ENCODE data around the gene CNGA2.

CNGA2 gene

GRCh38 chrX:151738751-151739150 is 4.2 kb downstream of the CNGA2 start:
- DNase-seq (ENCODE audit: extremely low read depth, low read depth): no peak
- TF ChIP-seq, protein P1, sequence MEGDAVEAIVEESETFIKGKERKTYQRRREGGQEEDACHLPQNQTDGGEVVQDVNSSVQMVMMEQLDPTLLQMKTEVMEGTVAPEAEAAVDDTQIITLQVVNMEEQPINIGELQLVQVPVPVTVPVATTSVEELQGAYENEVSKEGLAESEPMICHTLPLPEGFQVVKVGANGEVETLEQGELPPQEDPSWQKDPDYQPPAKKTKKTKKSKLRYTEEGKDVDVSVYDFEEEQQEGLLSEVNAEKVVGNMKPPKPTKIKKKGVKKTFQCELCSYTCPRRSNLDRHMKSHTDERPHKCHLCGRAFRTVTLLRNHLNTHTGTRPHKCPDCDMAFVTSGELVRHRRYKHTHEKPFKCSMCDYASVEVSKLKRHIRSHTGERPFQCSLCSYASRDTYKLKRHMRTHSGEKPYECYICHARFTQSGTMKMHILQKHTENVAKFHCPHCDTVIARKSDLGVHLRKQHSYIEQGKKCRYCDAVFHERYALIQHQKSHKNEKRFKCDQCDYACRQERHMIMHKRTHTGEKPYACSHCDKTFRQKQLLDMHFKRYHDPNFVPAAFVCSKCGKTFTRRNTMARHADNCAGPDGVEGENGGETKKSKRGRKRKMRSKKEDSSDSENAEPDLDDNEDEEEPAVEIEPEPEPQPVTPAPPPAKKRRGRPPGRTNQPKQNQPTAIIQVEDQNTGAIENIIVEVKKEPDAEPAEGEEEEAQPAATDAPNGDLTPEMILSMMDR (IDR thresholded peaks at IDR 0.05; ENCODE audit: low read depth, low read length): no peak

- no peak for DNase-seq (ENCODE audit: extremely low read depth, low read depth)
- TF ChIP-seq, protein P1 (IDR thresholded peaks at IDR 0.05; ENCODE audit: low read depth, low read length): no peak
These were observed 7.1 kb downstream of the CNGA2 start for GRCh38 chrX:151741606-151742005.

DNA sequence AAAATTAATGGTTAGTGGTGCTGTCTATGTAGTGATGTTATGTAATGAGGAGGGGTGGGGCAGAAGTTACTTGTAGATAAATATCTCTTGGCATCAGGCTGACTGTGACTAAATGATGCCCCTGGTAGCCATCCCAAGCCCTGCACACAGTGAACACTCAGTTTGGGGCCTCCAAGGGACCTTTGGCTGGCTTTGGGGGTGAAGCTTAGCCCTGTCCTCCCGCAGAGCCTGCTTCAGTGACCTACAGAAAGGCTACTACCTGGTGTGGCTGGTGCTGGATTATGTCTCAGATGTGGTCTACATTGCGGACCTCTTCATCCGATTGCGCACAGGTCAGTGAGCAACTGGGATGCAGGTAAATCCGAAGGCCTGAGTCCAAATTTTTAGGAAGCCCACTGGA is 7.8 kb downstream of the CNGA2 start:
- TF ChIP-seq, protein P1 (IDR thresholded peaks at IDR 0.05; ENCODE audit: low read depth, low read length): no peak
- no peak for DNase-seq (ENCODE audit: extremely low read depth, low read depth)

DNA sequence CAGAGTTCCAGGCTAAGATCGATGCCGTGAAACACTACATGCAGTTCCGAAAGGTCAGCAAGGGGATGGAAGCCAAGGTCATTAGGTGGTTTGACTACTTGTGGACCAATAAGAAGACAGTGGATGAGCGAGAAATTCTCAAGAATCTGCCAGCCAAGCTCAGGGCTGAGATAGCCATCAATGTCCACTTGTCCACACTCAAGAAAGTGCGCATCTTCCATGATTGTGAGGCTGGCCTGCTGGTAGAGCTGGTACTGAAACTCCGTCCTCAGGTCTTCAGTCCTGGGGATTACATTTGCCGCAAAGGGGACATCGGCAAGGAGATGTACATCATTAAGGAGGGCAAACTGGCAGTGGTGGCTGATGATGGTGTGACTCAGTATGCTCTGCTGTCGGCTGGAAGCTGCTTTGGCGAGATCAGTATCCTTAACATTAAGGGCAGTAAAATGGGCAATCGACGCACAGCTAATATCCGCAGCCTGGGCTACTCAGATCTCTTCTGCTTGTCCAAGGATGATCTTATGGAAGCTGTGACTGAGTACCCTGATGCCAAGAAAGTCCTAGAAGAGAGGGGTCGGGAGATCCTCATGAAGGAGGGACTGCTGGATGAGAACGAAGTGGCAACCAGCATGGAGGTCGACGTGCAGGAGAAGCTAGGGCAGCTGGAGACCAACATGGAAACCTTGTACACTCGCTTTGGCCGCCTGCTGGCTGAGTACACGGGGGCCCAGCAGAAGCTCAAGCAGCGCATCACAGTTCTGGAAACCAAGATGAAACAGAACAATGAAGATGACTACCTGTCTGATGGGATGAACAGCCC is 9.3 kb downstream of the CNGA2 start:
- no peak for DNase-seq (ENCODE audit: extremely low read depth, low read depth)
- TF ChIP-seq, protein P1 (IDR thresholded peaks at IDR 0.05; ENCODE audit: low read depth, low read length): no peak

- TF ChIP-seq, protein P1 (IDR thresholded peaks at IDR 0.05; ENCODE audit: low read depth, low read length): no peak
- DNase-seq (ENCODE audit: extremely low read depth, low read depth): no peak
These were observed 11.1 kb downstream of the CNGA2 start for GRCh38 chrX:151745651-151746050.

DNA sequence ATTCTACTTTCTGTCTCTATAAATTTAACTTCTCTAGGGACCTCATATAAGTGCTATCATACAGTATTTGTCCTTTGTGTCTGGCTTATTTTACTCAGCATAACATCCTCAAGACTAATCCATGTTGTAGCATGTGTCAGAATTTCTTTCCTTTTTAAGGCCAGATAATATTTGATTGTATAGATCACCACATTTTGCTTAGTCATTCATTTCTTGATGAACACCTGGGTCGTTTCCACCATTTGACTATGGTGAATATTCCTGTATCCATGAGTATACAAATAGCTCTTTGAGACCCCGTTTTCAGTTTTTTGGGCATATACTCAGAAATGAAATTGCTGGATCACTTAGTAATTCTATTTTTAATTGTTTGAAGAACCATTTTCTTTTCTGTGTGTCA is 12.0 kb downstream of the CNGA2 start:
- DNase-seq (ENCODE audit: extremely low read depth, low read depth): no peak
- TF ChIP-seq, protein P1 (IDR thresholded peaks at IDR 0.05; ENCODE audit: low read depth, low read length): no peak

DNA sequence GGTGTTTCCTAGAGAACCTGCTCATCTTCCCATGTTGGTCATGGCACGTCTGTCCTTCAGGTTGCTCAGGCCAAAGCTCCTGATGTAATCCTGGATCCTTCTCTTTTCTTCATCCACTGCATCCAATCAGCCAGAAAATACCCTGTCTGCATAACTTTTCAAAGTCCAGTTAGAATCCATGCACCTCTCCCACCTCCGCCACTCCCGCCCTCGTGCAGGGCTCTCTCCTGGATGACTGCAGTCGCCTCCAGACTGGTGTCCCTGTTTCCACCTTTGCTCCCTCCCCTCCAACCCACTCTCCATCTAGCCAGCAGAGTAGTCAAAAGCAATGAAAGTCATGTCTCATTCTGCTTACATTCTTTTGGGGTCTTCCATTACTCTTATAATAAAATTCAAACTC is 16.0 kb downstream of the CNGA2 start:
- DNase-seq (ENCODE audit: extremely low read depth, low read depth): no peak
- TF ChIP-seq, protein P1 (IDR thresholded peaks at IDR 0.05; ENCODE audit: low read depth, low read length): no peak
